Activated T-cell treated with anti-CD3 and anti-CD28 coated beads for 48 hours (primary cell): Measurements from ENCODE around the gene GOSR1.
A peak's percentile ranks its signal among the peaks of the same experiment; 100 is the strongest.
"Not testable (repeated sequence)": the region's sequence is repeated elsewhere in the genome, so short reads cannot be mapped to it uniquely, and the experiment has no call there.

Experiments used
- DNase-seq: peaks from one replicate; pipeline ENCODE4 v3.0.0-alpha.2; 2020; ENCODE audit warnings: low read depth

GOSR1 gene

DNA sequence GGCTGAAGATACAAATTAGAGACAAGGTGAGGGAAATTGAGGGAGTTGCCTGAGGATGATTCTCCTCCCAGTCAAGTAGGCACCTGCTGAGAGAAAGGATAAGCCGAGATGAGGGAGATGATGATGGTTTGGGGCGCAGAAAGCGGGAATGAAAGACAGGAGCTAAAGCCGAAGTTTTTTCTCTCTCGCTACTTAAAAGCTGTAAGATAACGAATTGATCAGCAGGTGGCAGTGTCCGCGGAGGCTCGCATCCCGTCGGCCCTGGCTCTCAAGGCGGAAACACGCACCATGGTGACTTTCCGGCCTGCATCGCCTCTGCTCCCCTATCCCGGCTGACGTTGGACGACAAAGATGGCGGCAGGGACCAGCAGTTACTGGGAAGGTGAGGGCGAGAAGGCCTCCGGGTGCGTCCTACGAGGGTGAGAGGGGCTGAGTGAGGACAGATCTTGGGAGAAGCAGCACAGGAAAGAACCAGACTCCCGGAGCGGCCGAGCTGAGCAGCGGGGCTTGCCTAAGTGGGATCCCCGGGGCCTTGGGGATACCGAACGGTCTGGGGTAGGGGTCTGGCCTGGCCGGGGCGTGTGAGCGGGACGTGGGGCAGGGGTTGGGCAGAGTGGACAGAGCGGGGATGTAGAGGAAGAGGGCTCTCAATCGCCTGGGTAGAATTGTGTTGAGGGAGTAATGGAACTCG is at the start of gene GOSR1:
Gene GOSR1 (plus strand): TSS at position 326 of the 691 bp plus-strand sequence. CDS start 26 bp downstream, at position 352.
- peak; percentile 85 for DNase-seq

DNA sequence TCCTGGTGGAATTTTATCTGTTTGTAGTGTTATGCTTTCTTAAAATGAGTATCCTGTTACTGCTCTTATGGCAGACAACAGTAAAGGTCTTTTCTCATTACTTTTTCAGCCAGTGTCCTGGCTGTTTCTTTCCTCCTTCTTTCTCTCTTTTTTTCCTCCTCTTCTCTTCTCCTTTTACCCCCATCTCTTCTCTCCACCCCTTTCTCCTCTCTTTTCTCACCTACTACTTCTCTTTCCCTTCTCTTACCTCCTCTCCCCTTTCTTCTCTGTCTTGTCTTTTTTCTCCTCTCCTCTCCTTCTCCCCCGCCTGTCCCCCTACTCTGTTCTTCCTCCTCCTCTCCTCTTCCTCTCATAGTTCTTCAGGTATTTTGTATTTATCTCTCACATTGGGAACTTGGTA is 49.6 kb upstream of the GOSR1 start:
- no peak for DNase-seq

DNA sequence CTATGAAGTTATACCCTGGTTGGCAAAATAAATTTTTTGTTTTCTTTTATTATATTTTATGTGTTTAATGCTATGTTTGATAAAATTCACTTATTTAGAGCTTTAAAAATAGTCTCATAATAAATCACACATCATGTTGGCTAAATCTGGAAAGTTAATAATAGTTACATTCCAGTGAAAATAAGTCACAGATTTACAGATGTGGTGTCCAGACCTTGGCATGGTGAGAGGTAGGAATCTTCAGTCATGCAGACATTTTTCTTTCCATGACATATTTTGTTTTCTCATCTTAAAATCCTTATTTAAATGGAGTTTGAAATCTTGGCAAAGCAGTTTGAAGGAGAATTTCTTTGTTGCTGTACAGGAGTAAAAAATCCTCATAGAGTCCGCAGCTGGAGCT is 48.1 kb upstream of the GOSR1 start:
- no peak for DNase-seq

DNA sequence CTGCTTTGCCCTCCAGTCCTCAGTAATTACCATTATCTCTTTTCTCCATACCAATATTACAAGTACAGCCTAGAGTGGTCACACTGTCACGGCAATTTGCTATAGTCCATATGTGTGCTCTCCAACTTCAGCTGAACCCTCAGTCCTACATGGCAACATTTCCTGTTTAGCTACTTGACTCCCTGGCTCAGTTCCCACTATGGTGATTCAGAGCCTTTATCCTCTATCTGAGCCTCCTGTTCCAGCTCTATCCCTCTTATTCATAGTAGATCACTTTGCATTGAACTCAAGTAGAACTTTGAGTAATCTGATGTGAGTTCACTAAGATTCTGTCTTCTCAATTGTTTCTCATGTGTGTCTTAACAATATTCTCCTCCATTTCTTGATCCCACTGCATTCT is 43.7 kb upstream of the GOSR1 start:
- DNase-seq: no peak

DNA sequence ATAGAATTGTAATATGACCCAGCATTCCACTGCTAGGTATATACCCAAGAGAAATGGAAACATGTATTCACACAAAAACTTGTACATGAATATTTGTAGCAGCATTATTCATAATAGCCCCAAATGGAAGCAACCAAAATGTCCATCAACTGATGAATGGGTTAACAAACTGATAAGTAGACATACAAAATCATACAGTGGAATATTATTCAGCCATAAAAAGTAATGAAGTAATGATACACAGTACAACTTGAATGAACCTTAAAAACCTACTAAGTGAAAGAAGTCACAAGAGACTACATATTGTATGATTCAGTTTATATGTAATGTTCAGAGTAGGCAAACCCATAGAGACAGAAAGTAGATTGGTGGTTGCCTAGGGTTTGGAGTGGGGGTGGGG is 40.5 kb upstream of the GOSR1 start:
- DNase-seq: no peak

DNA sequence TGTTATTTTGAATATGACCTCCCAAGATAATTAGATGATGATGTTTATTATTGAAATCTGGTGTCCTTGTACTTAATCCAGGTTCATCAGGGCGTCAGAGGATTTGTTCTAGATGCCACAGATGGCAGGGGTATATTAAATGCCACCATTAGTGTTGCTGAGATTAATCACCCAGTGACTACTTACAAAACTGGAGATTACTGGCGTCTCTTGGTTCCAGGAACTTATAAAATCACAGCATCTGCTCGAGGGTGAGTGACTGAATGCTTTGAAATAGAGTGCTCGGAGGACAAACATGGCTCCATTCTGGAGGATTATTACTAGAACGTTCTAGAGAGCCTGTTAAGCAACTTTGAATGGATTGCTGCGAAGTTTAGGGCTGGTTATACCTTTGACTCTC is 33.5 kb upstream of the GOSR1 start:
- DNase-seq: no peak

DNA sequence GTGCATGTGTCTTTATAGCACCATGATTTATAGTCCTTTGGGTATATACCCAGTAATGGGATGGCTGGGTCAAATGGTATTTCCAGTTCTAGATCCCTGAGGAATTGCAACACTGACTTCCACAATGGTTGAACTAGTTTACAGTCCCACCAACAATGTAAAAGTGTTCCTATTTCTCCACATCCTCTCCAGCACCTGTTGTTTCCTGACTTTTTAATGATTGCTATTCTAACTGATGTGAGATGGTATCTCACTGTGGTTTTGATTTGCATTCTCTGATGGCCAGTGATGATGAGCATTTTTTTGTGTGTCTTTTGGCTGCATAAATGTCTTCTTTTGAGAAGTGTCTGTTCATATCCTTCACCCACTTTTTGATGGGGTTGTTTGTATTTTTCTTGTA is 30.6 kb upstream of the GOSR1 start:
- not testable (repeated sequence) for DNase-seq

DNA sequence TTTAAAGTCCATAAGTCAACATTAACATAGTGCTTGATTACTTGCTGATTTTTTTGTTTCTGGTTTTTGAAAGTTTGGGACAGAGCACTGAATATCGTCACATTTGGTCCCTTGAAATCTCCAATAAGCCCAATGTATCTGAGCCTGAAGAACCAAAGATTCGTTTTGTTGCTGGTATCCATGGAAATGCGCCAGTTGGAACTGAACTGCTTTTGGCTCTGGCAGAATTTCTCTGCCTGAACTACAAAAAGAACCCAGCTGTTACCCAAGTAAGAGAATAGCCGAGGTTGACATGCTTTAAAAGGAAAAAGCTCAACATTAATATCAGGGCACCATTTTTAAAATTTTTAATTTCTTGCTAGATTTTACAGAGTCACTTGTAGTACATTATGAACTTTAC is 27.7 kb upstream of the GOSR1 start:
- no peak for DNase-seq

DNA sequence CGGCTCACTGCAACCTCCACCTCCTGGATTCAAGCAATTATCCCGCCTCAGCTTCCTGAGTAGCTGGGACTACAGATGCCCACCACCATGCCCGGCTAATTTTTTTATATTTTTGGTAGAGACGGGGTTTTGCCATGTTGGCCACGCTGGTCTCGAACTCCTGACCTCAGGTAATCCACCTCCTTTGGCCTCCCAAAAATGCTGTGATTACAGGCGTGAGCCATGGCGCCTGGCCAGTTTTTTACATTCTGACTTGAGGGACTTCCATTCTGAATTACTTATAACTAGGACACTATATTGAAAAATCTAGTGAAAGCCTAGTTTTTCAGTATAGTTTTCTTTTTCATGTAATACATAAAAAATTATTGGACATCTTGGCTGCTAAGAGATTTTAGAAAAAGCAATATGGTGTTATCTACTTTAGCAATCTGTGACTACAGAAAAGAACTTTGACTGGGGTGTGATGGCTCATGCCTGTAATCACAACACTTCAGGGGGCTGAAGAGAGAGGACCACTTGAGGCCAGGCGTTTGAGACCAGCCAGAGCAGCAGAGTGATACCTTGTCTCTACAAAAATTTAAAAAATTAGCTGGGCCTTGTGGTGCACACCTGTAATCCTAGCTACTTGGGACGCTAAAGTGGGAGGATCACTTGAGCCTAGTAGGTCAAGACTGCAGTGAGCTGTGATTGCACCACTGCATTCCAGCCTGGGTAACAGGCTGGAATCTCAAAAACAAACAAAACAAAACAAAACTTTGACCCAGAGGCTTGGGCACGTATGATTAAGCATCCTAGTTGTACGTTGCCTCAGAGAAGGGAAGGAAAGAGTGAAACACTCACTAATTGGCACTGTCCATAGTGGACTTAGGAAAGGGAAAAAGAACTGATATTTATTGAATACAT is 26.8 kb upstream of the GOSR1 start:
- no peak for DNase-seq

DNA sequence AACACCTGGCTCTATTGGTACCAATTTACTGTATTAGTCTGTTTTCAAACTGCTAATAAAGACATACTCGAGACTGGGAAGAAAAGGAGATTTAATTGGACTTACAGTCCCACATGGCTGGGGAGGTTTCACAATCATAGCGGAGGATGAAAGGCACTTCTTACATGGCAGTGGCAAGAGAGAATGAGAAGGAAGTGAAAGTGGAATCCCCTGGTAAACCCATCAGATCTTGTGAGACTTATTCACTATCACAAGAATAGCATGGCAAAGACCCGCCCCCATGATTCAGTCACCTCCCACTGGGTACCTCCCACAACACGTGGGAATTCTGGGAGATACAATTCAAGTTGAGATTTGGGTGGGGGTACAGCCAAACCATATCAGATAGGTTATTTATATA is 22.6 kb upstream of the GOSR1 start:
- no peak for DNase-seq

DNA sequence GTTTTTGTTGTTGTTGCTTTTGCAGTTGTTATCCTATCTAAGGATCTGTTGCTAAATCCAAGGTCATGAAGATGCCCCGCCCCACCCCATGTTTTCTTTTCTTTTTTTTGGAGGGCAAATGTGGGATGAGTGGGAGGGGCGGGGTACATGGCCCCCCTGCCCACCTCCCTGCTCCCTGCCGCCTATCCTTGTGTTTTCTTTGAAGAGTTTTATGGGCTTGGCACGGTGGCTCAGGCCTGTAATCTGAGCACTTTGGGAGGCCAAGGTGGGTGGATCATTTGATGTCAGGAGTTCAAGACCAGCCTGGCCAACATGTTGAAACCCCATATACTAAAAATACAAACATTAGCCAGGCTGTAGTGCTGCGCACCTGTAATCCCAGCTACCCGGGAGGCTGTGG is 18.8 kb upstream of the GOSR1 start:
- DNase-seq: no peak

DNA sequence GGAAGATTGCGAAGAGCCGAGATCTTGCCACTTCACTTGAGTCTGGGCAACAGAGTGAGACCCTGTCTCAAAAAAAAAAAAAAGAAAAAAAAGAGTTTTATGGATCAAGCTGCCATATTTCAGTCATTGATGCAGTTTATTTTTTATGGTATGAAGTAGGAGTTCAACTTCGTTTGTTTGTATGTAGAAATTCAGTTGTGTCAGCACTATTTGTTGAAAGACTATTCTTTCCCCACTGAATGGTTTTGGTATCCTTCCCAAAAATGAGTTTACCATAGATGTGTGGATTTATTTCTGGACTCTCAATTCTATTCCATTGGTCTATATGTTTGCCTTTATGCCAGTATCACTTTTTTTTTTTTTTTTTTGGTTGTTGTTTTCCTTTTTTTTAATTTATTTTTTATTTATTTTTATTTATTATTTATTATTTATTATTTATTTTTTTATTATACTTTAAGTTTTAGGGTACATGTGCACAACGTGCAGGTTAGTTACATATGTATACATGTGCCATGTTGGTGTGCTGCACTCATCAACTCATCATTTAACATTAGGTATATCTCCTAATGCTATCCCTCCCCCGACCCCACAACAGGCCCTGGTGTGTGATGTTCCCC is 18.3 kb upstream of the GOSR1 start:
- DNase-seq: not testable (repeated sequence)

DNA sequence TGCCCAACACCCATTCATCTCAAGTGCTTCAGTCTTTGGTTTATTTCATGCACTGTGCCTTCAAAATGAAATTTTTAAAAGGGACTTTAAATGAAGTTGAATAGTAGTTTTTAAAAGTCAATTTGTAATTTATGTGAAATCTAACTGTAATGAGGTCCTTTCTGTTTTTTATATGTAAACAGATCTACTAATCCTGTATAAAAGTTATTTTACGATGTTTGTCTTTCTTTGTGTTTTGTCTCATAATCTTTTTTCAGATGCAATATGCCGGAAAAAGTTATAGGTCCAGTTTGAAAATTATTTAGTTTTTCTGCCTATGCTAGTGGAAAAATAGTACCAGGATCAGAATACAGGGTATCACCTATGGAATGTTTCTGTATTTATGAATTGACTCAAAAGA is 8.7 kb upstream of the GOSR1 start:
- DNase-seq: no peak

DNA sequence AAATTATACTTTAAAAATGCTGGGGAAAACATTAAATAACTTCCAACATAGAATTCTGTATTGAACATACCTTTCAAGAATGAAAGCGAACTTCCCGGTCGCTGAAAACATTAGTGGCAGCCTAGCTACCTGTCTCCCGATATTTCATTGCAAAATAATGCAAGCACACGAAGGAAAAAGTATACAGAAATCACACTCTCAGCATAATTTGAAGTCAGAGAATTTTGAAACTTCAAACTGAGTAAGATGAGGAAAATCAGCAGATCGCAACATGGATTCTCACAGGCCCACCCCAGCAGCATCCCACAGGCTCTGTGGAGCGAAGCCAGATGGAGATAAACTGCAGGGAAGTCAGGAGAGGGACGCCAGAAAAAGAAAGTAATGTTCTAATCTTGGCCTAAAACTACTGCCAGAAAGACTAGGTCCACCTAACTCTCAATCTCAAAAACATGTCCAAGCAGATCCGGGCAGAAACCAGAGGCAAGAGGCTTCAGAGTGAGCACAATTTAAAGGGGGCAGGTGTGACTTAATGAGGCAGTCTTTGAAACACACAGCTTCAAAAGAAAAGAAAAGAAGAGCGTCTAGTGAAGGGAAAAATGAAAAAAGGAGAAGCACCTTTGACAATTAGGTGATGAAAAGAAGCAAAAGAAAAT is 4.8 kb upstream of the GOSR1 start:
- DNase-seq: no peak

DNA sequence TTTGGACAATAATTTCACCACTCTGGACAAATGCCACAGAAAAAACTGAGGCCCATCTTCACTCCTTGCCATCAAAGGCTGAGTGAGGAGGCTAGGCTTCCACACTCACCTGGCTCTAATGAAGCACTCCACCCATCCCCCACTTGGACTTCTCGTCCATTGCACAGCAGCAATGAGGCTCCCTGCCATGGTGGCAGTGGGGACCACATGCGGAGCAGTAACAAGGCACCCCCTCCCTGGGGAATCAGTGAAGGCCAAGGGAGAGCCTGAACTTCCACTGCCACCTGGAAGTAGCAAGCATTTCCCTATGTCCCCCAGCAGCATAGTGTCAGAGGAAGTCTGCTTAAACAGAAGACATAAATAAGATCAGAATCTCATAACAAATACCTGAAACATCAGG is 2.0 kb upstream of the GOSR1 start:
- DNase-seq: no peak

DNA sequence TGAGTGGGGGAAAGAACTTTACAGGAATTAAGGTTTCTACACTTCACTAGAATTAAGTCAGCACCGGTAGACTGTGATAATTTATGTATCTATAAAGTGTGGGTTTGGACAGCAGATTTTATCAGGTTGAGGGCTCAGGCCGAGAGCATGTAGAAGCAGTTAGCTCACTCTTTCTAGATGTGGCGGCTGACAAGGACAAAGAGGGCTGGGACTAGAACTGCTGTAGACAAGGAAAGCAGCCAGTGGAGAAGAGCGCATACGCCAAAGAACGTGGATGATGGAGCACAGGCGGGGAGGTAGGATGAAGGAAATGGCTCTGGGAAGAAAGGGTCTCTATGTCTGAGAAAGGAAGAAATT is 504 bp upstream of the GOSR1 start:
- DNase-seq: peak; percentile 8

DNA sequence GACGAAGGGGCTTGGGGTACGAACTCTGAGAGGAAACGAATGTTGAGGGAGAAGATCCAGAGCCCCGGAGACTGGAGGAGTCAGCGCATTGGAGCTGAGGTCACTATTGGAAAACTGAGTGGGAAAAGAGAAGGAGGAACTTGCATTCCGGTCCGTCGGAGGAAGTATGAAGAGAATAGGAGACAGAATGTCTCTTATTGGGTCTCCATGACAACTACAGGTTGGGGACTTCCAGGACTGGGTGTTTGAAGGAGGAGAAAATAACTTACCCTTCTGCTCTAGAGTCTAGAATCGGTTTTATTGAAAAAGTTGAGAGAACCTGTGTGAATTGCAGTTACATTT is 537 bp downstream of the GOSR1 start:
- DNase-seq: no peak

DNA sequence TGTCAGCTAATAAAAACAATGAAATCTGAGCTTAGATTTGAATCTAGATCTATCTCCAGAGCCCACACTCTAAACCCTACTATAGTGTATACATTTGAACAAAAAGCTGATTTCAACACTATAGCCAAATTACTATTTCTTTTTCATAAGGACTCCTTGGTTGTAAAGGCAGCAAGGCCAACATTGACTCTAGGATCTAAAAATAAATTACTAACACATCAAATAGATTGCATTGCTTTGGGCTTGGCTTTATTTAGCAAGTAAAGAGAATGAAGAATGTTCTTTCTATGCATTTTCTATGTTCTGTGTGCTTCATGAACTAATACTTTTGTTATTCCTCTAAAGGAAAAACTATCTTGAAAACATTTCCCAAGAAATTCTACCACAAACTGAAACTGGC is 5.3 kb downstream of the GOSR1 start:
- DNase-seq: no peak

DNA sequence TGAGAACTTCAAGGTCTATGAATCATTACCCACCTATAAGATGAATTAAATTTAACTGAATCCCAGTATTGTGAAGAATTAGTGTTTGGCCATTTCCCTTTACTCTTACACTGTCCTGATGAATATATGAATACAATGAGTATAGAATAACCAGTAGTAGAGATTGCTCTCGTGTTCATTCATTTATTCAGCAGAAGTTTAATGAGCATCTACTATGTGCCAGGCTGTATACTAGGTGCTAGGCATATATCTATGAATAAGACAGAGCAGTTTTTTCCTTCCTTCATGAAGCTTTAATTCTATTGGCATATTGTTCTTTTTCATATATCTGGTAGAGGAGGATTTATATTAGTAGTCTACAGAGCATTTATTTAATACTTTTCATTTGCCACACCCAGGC is 6.0 kb downstream of the GOSR1 start:
- DNase-seq: no peak

DNA sequence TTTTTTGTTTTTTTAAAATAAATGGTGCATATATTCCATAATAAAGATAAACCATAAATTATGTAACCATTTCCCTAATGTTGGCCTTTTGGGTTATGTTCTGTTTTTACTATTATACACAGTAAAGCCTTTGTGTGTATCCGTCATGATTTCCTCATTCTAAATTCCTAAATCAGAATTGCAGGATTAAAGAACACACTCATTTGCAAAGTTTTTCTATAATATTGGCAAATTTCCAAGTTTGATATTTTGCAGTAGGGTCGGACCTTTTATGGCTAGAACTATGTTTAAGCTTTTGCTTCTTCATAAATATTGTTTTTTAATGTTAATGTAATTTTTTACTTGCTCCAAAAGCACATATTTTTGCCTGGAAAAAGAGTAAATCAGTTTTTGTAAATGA is 16.6 kb downstream of the GOSR1 start:
- DNase-seq: no peak

DNA sequence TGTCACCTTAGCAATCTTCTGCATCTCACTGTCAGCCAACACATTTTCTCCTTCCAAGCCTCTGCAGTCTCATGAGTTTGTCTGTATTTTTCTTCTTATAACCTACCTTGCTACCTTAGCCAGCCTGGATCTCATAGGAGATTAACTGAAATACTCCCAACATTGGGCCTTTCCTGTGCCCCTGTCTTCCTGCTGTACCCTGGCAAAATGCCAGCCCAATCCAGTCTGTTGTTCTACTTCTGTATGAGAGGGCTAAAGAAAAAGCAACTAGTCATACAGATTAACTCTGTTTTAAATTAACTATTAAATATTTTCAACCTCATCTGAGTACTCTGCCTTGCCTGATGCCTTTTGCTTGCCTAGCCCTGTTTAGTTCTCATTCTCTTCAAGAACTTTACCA is 18.4 kb downstream of the GOSR1 start:
- DNase-seq: no peak

DNA sequence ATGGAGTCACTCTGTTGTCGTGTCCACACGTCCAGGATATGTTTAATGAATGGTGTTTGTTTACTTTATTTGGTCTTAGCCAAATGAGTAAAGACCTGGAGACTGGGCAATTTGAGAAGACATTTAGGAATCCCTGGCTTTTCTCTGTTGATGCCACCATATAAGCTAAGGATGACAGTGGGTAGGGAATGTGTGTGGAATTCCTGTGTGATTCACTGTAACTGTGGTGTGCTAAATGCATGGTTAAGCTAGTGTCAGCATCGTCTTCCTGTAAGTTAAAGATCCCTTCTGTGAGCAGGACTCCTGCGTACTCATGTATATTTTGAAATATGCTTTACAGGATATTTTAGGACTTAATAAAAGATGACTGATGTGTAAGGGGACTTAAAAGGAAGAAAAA is 26.4 kb downstream of the GOSR1 start:
- DNase-seq: no peak

DNA sequence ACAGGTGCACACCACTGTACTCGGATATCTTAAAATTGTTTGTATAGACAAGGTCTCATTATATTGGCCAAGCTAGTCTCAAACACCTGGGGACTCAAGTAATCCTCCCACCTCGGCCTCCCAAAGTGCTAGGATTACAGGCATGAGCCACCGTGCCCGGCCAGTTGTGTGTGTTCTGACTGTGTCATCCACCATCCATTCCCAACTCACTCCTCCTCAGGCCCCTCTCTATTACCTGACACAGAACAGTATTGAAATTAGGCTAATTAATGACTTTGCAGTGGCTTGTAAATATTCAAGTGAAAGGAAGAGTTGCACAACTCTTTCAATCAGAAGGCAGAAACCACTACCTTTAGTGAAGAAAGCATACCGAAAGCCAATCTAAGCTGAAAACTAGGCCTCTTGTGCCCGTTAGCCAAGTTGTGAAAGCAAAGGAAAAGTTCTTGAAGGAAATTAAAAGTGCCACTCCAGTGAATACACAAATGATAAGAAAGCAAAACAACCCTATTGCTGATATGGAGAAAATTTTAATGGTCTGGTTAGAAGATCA is 28.7 kb downstream of the GOSR1 start:
- no peak for DNase-seq
